Measurements from ENCODE around the gene CCDC6. TPM values are rescaled to one million over a fixed set of nuclear protein-coding genes. Genes with fewer than 3 reads are reported as not detected.

The CCDC6 gene
- total and polyA plus RNA-seq, 9 of the 15 experiments (the other 6 are each of a cell fraction or from before 2014, with no cell fraction given), result 10.4 to 41.0 (median 20.9) TPM

DNA sequence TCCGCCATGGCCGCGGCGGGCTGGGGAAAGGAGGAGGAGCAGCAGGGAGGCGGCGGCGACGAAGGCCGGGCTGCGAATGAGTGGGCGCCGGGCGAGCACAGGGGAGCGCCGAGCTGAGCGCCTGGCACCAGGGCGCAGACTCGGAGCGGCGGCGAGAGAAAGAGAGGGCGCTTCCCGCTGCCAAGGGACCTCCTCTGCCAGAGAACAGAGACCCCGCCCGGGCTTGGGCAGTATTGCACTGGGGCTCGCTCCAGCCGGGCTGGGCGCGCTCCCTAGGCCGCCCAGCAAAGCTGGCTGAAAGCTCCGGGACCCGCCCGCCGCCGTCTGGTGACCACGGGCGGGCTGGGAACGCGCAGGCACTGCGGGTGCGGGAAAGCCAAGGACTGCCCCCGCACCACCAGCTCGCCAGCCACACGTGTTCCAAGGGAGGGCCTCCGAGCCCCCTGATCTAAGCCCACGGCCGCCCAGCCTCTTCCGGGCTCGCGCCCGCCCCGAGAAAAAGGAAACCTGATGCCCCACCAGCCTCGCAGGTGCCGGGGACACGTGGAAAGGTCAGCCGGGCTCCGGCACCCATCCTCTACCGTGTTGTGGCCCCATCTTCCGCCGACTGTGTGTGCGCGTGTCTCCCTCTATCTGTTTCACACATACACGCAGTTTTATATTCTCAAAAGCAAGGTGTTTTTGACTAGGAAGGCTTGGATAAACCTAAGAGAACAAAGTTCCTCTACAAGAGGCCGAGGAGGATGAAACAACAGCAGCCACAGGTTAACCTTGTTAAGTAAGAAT is at the start of gene CCDC6 (continued):
- TF ChIP-seq, protein P1, sequence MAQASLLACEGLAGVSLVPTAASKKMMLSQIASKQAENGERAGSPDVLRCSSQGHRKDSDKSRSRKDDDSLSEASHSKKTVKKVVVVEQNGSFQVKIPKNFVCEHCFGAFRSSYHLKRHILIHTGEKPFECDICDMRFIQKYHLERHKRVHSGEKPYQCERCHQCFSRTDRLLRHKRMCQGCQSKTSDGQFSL (CRISPR knock-in tag; IDR thresholded peaks at IDR 0.05), result no peak
- TF ChIP-seq, protein P1 (tag; IDR thresholded peaks at IDR 0.05), result no peak
- TF ChIP-seq KDM1A (IDR thresholded peaks at IDR 0.05) (peak; percentile 47 to 70; a peak in 3 of 4 replicates), ZNF79 (CRISPR knock-in tag; IDR thresholded peaks at IDR 0.05; ENCODE audit: low read depth) (no peak), HNRNPL (IDR thresholded peaks at IDR 0.05; ENCODE audit: low read depth, low read length) (peak; percentile 97), ZBTB17 (CRISPR knock-in tag; IDR thresholded peaks at IDR 0.05) (peak; percentile 93), HDAC8 (tag; IDR thresholded peaks at IDR 0.05) (peak; percentile 73; the same call in 1 of the 2 replicates), POLR3A (IDR thresholded peaks at IDR 0.05; ENCODE audit: borderline replicate concordance, extremely low read depth, insufficient read depth, insufficient read length) (no peak), LEF1 (IDR thresholded peaks at IDR 0.05) (no peak), RBM17 (IDR thresholded peaks at IDR 0.05; ENCODE audit: borderline replicate concordance, low read depth, low read length) (no peak), GABPA (tag; conservative IDR thresholded peaks at IDR 0.05; ENCODE audit: low read depth) (peak; percentile 79), KLF10 (CRISPR knock-in tag; IDR thresholded peaks at IDR 0.05) (no peak), MEF2D (tag; conservative IDR thresholded peaks at IDR 0.05; ENCODE audit: low read depth) (no peak), PCBP1 (IDR thresholded peaks at IDR 0.05; ENCODE audit: low read depth, low read length, poor library complexity, severe bottlenecking) (peak; percentile 73)
- TF ChIP-seq, protein P2, sequence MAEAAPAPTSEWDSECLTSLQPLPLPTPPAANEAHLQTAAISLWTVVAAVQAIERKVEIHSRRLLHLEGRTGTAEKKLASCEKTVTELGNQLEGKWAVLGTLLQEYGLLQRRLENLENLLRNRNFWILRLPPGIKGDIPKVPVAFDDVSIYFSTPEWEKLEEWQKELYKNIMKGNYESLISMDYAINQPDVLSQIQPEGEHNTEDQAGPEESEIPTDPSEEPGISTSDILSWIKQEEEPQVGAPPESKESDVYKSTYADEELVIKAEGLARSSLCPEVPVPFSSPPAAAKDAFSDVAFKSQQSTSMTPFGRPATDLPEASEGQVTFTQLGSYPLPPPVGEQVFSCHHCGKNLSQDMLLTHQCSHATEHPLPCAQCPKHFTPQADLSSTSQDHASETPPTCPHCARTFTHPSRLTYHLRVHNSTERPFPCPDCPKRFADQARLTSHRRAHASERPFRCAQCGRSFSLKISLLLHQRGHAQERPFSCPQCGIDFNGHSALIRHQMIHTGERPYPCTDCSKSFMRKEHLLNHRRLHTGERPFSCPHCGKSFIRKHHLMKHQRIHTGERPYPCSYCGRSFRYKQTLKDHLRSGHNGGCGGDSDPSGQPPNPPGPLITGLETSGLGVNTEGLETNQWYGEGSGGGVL (CRISPR knock-in tag; IDR thresholded peaks at IDR 0.05), result no peak
- TF ChIP-seq, protein P3, sequence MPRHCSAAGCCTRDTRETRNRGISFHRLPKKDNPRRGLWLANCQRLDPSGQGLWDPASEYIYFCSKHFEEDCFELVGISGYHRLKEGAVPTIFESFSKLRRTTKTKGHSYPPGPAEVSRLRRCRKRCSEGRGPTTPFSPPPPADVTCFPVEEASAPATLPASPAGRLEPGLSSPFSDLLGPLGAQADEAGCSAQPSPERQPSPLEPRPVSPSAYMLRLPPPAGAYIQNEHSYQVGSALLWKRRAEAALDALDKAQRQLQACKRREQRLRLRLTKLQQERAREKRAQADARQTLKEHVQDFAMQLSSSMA (CRISPR knock-in tag; IDR thresholded peaks at IDR 0.05), result 0 out of 2 replicates have a peak, but pooled peaks have one; percentile 68
- TF ChIP-seq, protein P4, sequence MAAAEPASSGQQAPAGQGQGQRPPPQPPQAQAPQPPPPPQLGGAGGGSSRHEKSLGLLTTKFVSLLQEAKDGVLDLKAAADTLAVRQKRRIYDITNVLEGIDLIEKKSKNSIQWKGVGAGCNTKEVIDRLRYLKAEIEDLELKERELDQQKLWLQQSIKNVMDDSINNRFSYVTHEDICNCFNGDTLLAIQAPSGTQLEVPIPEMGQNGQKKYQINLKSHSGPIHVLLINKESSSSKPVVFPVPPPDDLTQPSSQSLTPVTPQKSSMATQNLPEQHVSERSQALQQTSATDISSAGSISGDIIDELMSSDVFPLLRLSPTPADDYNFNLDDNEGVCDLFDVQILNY (CRISPR knock-in tag; IDR thresholded peaks at IDR 0.05), result no peak
- TF ChIP-seq, protein P5, sequence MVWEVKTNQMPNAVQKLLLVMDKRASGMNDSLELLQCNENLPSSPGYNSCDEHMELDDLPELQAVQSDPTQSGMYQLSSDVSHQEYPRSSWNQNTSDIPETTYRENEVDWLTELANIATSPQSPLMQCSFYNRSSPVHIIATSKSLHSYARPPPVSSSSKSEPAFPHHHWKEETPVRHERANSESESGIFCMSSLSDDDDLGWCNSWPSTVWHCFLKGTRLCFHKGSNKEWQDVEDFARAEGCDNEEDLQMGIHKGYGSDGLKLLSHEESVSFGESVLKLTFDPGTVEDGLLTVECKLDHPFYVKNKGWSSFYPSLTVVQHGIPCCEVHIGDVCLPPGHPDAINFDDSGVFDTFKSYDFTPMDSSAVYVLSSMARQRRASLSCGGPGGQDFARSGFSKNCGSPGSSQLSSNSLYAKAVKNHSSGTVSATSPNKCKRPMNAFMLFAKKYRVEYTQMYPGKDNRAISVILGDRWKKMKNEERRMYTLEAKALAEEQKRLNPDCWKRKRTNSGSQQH (CRISPR knock-in tag; IDR thresholded peaks at IDR 0.05), result 0 out of 2 replicates have a peak, but pooled peaks have one; percentile 4
